ENCODE data around the gene ZNF827. TPM values are rescaled to one million over a fixed set of nuclear protein-coding genes. Genes with fewer than 3 reads are reported as not detected.
A peak's percentile ranks its signal among the peaks of the same experiment; 100 is the strongest.

Gene ZNF827
- total RNA-seq, 1 experiment from 2014 or later: 6.3 TPM

GRCh38 chr4:145735827-145736226, 202.8 kb downstream of the ZNF827 start:
- DNase-seq (ENCODE audit: low read depth, low spot score) (no peak), ATAC-seq (no peak)
- ChIA-PET CTCF (no interaction called here), POLR2A (no interaction called here)
- TF ChIP-seq CTCF (IDR thresholded peaks at IDR 0.05) (no peak), POLR2AphosphoS5 (IDR thresholded peaks at IDR 0.05; ENCODE audit: low read depth, low read length) (no peak), SIN3A (IDR thresholded peaks at IDR 0.05; ENCODE audit: borderline replicate concordance, insufficient read depth, low read depth, low read length) (no peak), TCF7L2 (IDR thresholded peaks at IDR 0.05; ENCODE audit: low read depth, low read length) (no peak), REST (IDR thresholded peaks at IDR 0.05; ENCODE audit: insufficient read depth in 1 of 2, low read depth in 2 of 2, low read length in 1 of 2) (no peak)
- H3K4me3 ChIP-seq (ENCODE audit: low read depth in 2 of 2, low read length in 2 of 2): no peak overlapping the region
- intact Hi-C loops (cut with micrococcal nuclease; ENCODE audit: unreplicated experiment): no loop called here
- H3K4me1 ChIP-seq (ENCODE audit: control insufficient read depth, insufficient read depth, low read length): peaks cover 5% of the 10 kb centered on the region; the same call in 1 of the 2 replicates
- H3K9me3 ChIP-seq (ENCODE audit: control insufficient read depth, insufficient read depth, low read depth, low read length): no peaks in the 10 kb centered on the region
- BruUV-seq (replicated peaks): no TSS peak
- H3K36me3 ChIP-seq (ENCODE audit: control insufficient read depth, insufficient read depth, low read length): no peaks in the 10 kb centered on the region
- no peak overlapping the region for H3K27ac ChIP-seq (ENCODE audit: low read length)
- in situ Hi-C loops (cut with HindIII; ENCODE audit: low pct_unique_long_range_greater_than_20kb, low sequenced_read_pairs): no loop called here
- no peaks in the 10 kb centered on the region for H3K27me3 ChIP-seq (ENCODE audit: control insufficient read depth, insufficient read depth, low read length)

DNA sequence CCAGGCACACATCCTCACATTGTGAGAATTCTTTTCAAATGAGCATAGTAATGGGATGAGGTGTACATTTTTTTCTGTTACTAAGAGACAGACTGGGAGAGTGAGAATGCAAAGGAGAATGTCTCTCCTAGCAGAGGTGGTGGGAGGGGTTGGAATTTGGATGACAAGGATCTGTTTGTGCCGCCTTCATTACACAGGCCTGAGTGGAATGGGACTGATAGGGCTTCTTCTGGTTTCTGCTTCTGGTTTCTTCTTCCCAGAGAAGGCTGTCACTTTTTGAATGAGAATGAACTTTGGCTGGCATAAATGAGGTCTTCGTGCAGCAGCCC, 203.3 kb downstream of the ZNF827 start:
- H3K9me3 ChIP-seq (ENCODE audit: control insufficient read depth, insufficient read depth, low read depth, low read length): no peaks in the 10 kb centered on the region
- no peaks in the 10 kb centered on the region for H3K36me3 ChIP-seq (ENCODE audit: control insufficient read depth, insufficient read depth, low read length)
- BruUV-seq (replicated peaks): no TSS peak
- H3K27me3 ChIP-seq (ENCODE audit: control insufficient read depth, insufficient read depth, low read length): no peaks in the 10 kb centered on the region
- H3K4me3 ChIP-seq (ENCODE audit: low read depth in 2 of 2, low read length in 2 of 2): no peak overlapping the region
- no peak overlapping the region for H3K27ac ChIP-seq (ENCODE audit: low read length)
- ChIA-PET CTCF (no interaction called here), POLR2A (no interaction called here)
- ATAC-seq (peak; percentile 20; the same call in 1 of the 2 replicates), DNase-seq (ENCODE audit: low read depth, low spot score) (no peak)
- TF ChIP-seq TCF7L2 (IDR thresholded peaks at IDR 0.05; ENCODE audit: low read depth, low read length) (no peak), SIN3A (IDR thresholded peaks at IDR 0.05; ENCODE audit: borderline replicate concordance, insufficient read depth, low read depth, low read length) (no peak), POLR2AphosphoS5 (IDR thresholded peaks at IDR 0.05; ENCODE audit: low read depth, low read length) (no peak), REST (IDR thresholded peaks at IDR 0.05; ENCODE audit: insufficient read depth in 1 of 2, low read depth in 2 of 2, low read length in 1 of 2) (no peak), CTCF (IDR thresholded peaks at IDR 0.05) (no peak)
- intact Hi-C loops (cut with micrococcal nuclease; ENCODE audit: unreplicated experiment): no loop called here
- in situ Hi-C loops (cut with HindIII; ENCODE audit: low pct_unique_long_range_greater_than_20kb, low sequenced_read_pairs): no loop called here
- H3K4me1 ChIP-seq (ENCODE audit: control insufficient read depth, insufficient read depth, low read length): peaks cover 5% of the 10 kb centered on the region; the same call in 1 of the 2 replicates
